HL-60/S4 treated with phorbol 12-myristate 13-acetate at 8.2 ng/mL for 4 days and 3 days (cell line): Measurements from ENCODE around the gene ADGRV1.
"Not testable (repeated sequence)": the region's sequence is repeated elsewhere in the genome, so short reads cannot be mapped to it uniquely, and the experiment has no call there.

Source experiments
- in situ Hi-C: fragments of 300-500 bp; cut with MboI; formaldehyde crosslinking; loops from 2 replicates; pipeline ENCODE4 v1.15.0; 2022; ENCODE audit warnings: low sequenced_read_pairs

Gene ADGRV1

DNA sequence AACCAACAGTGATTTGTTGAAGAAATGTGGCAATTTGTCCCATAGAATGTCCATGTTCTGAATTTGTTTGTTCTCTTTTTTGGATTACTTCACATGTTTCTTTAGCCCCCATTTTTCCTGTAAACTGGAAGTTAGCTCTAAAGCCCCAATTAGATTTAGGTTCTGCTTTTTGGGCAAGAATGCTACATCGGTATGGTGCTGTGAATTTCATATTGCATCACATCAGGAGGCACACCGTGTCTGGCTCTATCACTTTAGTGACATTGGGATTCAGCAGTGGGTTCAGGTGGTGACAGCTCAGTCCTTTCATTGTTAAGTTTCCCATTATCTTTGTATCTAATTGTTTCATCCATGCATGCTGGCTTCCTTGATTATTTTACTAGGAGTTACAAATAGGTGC, 27.9 kb downstream of the ADGRV1 start:
- in situ Hi-C loops: no loop called here

DNA sequence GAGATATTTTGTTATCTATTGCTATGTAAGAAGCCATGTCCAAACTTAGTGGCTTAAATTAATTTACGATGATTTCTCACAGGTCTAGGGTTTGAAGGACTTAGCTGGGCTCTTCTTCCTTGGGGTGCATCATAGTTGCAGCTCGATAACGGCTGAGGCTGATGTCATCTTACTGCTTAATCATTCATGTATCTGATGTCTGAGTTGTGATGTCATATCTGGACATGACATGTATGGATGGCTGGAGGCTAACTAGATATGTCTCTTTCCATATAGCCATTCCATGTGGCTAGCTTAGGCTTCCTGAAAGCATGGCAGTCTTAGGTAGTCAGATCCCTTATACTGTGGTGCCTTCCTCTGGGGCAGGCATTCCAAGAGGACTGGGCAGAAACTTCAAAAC, 31.6 kb downstream of the ADGRV1 start:
- in situ Hi-C loops: no loop called here

GRCh38 chr5:90593083-90593482, 34.5 kb downstream of the ADGRV1 start:
- in situ Hi-C loops: not testable (repeated sequence)

- in situ Hi-C loops: not testable (repeated sequence)
Measured at GRCh38 chr5:90595766-90596165, 37.2 kb downstream of the ADGRV1 start.

GRCh38 chr5:90598293-90598692, 39.7 kb downstream of the ADGRV1 start:
- in situ Hi-C loops: no loop called here

DNA sequence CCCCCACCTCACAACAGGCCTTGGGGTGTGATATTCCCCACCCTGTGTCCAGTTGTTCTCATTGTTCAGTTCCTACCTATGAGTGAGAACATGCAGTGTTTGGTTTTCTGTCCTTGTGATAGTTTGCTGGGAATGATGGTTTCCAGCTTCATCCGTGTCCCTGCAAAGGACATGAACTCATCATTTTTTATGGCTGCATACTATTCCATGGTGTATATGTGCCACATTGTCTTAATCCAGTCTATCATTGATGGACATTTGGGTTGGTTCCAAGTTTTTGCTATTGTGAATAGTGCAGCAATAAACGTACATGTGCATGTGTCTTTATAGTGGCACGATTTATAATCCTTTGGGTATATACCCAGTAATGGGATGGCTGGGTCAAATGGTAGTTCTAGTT, 41.7 kb downstream of the ADGRV1 start:
- in situ Hi-C loops: not testable (repeated sequence)

DNA sequence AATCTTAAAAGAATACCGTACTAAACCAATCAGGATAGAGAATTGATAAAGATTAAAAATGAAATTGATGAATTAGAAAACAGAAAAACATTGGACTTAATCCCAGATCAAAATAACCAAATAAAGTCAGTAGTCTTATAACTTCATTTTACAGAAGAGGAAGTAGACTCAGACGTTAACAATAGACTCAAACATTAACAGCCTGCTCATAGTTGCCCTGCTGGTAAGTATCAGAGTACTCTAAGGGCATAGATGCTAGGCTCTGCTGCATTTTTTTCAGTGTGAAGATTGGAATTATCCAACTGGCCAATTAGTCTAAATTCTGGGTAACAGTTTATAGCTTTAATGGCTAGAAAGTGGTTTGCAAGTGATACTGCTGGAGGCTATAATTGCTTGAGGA, 42.9 kb downstream of the ADGRV1 start:
- in situ Hi-C loops: no loop called here

- in situ Hi-C loops: no loop called here
Measured at GRCh38 chr5:90602681-90603080, 44.1 kb downstream of the ADGRV1 start.

GRCh38 chr5:90606539-90606938, 47.9 kb downstream of the ADGRV1 start:
- in situ Hi-C loops: no loop called here

GRCh38 chr5:90612919-90613318, 54.3 kb downstream of the ADGRV1 start:
- in situ Hi-C loops: no loop called here

GRCh38 chr5:90613459-90613858, 54.9 kb downstream of the ADGRV1 start:
- in situ Hi-C loops: no loop called here

DNA sequence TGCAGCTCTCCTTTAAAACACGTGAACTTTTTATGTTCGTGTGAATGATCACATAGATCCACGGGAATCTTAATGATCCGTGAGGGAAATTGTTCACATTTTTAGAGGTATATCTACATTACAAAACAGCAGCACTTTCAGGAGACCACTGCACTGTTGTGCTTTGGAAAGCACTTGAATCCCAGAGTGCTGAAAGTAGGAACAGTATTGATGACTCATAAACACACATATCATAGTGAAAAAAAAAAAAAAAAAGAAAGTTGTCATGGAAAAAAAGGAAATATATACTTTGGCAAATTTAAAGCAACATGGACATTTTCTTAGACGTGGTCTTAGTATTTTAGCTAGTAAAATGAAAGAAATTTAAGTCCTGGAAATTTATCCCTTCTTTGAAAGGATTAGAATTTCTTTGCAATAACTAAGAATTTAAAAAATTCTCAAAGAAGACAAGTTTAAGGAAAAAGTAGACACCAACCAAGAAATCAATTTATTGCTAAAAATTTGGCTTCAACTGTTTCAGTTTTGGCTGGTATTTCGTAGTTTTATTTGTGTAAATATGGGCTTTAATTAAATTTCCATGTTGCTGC, 55.4 kb downstream of the ADGRV1 start:
- in situ Hi-C loops: no loop called here

DNA sequence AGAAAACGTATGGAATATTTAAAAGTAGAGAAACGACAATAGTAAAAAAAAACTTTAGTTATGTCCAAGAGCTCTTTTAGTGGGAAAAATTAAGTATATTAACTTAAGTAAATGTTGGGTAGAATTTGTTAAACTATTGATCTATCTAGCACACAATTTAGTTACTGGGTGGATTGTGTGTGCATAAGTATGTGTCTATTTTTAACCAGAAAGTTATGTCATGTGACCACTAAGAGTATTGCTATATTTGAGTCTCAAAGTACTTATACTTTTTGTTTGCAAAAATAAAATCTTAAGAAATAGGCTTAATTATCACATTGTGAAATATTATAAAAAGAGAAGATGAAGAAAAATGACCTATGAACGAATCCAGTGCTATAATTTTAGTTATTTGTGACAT, 56.8 kb downstream of the ADGRV1 start:
- in situ Hi-C loops: no loop called here

GRCh38 chr5:90618071-90618470, 59.5 kb downstream of the ADGRV1 start:
- in situ Hi-C loops: no loop called here

GRCh38 chr5:90619762-90620161, 61.2 kb downstream of the ADGRV1 start:
- in situ Hi-C loops: not testable (repeated sequence)

GRCh38 chr5:90621848-90622247, 63.3 kb downstream of the ADGRV1 start:
- in situ Hi-C loops: no loop called here

DNA sequence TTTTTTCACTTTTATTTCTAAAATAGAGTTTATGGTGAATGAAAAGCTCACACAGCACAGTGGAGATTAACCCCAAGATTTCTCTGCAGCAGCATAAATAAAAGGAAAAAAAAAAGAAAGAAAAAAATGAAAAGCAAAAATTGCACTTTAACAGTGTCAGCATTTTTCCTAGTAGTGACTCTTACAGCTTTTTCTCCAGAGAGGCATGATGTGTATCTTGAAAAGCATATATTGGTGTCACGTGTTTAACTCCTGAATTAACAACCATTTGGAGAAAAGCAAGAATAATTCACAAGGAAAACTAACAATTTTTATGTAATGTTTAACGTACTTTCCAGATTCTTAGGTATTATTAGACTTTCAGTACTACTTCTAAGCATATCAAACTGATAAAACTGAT, 67.9 kb downstream of the ADGRV1 start:
- in situ Hi-C loops: no loop called here

DNA sequence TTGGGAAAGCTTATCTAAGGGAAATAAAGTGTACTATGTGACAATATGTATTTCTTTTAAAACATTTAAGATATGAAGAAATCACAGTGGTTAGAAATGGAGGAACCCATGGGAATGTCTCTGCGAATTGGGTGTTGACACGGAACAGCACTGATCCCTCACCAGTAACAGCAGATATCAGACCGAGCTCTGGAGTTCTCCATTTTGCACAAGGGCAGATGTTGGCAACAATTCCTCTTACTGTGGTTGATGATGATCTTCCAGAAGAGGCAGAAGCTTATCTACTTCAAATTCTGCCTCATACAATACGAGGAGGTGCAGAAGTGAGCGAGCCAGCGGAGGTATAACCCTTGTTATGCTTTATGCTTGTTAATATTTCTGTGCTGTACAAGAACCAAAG, 69.9 kb downstream of the ADGRV1 start:
- in situ Hi-C loops: no loop called here

- in situ Hi-C loops: no loop called here
Measured at GRCh38 chr5:90632791-90633190, 74.2 kb downstream of the ADGRV1 start.

DNA sequence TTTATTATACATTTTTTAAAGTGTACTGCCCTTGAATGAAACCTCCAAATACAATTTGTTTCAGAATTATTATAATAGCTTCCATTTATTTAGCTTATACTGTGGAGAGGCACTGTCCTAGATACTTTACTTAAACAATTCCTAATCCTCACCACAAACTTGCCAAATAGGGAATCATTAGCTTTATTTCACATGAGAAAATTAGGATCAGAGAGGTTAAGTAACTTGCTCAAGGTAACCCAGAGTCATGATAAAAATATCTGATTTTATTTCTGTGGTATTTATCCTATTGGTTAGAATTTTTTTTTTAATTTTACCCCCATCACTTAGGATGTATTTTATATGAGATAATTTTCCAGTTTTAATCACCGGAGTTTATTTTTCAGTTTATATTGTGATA, 78.4 kb downstream of the ADGRV1 start:
- in situ Hi-C loops: no loop called here

DNA sequence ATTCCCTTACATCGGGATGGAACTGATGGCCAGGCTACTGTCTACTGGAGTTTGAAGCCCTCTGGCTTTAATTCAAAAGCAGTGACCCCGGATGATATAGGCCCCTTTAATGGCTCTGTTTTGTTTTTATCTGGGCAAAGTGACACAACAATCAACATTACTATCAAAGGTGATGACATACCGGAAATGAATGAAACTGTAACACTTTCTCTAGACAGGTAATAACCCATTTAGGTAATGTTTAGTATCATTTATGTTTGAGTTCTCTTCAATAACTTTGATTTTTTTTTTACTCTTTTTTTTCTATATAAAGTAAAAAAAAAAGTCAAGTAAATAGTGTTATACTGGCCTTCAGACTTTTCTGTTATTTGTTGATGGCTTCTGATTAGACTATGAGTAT, 79.1 kb downstream of the ADGRV1 start:
- in situ Hi-C loops: no loop called here

GRCh38 chr5:90638878-90639277, 80.3 kb downstream of the ADGRV1 start:
- in situ Hi-C loops: no loop called here

DNA sequence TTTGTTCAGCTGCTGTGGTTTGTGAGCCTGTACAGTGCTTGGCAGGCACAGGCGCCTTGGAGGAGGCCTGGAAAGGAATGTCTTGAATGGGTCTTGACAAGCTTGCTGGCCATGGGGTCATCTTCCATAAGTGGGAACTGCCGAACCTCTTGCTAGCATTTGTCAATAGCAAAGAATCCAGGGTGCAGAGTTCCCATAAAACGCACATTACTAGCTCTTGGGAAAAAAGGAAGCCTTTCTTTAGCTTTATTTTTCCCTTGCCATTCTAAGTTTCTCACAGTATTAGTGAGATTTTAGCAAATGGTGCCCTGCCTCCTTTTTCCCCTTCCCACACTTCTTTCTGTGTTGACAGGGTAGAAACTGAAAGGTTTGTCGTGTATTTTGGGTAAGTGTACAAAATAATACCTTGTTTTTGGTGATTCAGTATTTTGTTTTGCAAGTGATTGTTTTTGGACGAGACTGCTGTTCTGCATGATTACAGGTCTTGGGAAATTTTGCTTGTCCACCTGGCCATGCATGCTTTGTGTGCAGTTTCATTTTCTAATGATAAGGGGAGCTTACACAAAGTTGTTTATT, 82.0 kb downstream of the ADGRV1 start:
- in situ Hi-C loops: no loop called here
